Activated effector memory CD4-positive, alpha-beta T cell treated with anti-CD3 and anti-CD28 coated beads, Interleukin-2, amount 50 U/mL, for 16 hours (primary cell): ENCODE measurements around the gene TMEM170B.
"Not testable (repeated sequence)": the region's sequence is repeated elsewhere in the genome, so short reads cannot be mapped to it uniquely, and the experiment has no call there.

Source experiments
- DNase-seq: peaks from one replicate; pipeline ENCODE4 v3.0.0-alpha.2; 2020

The TMEM170B gene

DNA sequence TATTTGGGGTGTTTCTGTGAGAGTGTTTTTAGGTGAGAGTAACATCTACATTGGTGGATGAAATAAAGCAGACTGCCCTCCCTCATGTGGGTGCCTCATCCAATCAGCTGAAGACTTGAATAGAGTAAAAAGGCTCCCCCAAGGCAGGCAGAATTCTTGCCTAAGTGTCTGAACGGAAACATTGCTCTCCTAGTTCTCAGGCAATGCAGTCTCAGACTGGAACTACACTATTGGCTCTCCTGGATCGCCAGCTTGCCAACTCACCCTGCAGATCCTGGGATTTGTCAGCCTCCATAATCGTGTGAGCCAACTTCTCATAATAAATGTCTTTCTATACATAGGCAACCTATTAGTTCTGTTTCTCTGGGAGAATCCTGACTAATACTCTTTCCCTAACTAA is 5.5 kb upstream of the TMEM170B start:
- DNase-seq = no peak

DNA sequence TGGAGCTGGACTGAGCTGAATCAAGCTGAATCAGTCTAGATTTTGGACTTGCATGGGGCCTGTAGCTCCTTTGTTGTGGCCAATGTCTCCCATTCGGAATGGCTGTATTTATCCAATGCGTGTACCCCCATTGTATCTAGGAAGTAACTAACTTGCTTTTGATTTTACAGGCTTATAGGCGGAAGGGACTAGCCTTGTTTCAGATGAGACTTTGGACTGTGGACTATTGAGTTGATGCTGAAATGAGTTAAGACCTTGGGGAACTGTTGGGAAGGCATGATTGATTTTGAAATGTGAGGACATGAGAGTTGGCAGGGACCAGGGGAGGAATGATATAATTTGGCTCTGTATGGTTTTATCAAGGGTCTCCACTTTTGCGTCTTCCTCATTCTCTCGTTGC is 3.0 kb upstream of the TMEM170B start:
- DNase-seq = no peak

DNA sequence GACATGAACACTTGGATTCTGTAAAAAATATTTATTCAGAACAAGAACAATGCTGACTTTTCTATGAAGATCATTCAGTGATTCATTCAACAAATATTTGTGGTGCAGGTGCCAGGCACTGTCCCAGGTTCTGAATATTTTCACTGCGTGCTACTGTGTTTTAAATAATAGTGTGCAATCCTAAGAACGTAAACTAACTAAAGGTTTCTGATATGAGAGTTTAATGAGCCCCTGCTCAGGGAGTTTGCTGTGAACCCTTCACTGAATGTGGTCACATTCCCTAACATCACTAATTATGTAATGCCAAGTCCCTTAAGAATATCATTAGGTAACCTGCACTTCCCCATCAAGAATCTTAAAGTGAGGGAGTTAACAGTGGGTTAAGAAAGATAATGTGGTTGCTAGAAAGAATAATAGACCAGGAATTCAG is 1.7 kb upstream of the TMEM170B start:
- DNase-seq = no peak

DNA sequence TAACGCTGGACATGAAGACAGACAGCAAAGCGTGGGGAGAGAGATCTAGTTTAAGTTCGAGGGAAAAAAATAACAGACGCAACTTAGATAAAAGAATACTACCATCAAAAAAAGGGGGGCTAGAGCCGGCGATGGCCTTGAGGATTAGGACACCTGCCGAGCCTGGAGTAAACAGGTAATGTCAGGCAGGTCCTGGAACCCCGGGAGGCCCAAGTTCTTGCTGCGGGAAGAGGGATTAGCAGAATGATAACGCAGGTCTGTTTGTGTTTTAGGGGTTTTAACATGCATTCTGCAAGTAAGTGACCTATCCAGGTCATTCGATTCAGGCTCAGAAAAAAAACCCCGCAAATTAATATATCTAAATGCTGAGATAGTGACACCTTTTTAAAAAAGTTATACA is 754 bp upstream of the TMEM170B start:
- DNase-seq = no peak

DNA sequence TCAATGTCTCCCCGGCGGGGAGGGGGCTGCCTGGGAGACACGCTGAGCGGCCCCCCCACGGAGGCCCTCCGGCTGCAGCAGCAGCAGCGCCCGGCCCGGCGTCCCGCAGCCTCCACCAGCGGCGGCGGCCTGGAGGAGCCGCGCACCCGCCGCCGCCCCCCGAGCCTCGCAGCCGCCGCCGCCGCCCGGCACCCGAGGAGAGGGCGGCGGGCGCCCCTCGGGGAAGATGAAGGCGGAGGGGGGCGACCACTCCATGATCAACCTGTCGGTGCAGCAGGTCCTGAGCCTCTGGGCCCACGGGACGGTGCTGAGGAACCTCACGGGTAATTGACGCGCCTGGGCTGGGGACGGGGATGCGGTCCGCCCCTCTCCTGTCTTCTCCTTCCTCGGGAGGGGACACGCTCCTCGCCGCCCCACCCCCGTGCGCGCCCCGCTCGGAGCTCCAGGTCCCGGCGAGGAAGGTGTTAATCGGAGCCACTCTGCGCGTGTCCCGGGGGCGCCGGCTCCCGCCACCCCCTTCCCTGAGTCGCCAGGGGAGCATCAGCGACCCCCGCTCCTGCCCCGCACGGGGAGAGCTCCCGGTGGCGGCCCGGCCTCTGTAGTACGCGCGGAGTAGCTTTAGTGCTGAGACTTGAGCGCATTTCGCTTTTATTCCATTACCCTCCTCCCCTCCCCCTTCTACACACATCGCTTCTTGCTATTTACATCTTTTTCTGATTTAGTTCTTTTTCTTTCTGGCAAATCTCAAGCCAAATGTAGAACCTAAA is 686 bp downstream of the TMEM170B start:
- DNase-seq = peak; percentile 71

DNA sequence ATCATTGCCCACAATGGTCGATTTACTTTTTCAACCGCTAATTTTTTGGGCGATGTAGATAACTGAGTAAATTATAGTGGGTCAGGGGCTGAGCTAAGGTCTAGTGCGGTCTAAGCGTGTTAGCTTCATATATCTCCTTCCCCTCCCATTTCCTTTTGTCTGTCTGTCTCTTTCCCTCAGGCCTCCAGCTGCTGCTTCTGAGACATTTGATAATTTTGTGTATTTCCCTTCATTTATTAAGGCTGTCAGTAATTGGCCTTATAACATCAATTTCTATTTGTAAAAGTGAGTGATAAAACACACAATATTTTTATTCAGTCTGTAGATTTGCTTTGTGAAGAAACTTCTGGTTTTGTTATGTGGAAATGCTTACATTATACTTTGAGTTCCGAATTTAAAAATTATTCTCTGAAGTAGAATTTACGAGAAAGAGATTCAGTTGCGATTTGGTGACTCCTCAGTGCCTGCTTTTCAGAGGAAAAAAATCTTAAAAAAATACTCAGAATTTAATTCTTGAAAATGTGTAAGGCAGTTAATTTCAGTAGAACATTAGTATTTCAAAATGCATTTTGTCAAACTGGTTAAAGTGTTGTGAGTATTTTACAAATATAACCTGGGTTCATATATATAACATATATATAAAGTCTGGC is 1.4 kb downstream of the TMEM170B start:
- DNase-seq = no peak

DNA sequence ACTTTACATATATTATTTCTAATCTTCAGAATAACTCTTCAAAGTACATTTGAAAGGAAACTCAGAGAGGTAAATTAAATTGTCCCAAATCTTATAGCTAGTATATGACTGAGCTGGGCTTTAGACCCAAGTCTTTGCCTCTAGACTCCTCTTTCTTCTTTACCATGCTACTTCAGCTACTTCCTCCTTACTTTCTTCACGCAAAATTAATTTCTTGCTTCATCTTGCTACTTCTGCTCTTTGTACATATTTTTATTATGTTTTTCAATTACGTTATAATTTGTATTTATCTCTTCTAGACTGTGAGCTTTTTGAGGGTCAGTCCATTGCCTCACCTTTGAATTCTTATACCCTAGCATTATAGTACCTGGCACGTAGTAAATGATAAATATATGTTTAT is 5.3 kb downstream of the TMEM170B start:
- no peak for DNase-seq

DNA sequence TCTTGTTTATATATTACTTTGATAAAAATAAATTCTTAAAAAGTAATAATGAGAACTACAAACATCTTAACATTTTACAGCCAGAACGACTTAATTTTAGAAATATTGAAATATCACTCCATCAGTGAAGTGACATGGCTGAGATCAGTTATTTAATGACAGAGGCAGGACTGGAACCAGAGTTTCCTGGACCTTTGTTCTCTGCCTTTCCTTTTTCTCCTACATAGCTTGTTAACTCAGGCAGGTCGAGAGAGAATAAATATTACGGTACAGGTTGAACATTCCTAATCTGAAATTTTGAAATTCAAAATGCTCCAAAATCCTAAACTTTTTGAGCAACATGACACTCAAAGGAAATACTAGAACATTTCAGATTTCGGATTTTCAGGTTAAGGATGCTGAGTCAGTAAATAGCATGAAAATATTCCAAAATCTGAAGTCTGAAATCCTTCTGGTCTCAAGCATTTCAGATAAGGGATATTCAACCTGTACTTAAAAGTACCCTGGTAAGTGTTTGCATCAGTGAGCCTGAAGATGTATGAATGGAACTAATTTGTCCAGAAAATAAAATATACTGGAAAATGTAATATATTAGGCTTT is 6.5 kb downstream of the TMEM170B start:
- DNase-seq = no peak

DNA sequence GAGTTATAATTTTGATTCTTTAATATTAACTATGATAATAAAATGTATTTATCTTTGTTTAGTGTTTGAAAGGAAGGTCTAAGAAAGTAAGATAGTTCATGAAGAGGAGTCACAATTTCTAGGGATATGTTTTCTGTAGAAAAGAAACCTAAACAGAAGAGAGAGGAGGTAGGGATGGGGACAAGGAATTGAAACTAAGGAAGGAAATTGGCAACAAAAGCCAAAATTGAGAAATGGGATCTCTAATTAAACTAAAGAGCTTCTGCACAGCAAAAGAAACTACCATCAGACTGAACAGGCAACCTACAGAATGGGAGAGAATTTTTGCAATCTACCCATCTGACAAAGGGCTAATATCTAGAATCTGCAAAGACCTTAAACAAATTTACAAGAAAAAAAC is 10.3 kb downstream of the TMEM170B start:
- DNase-seq = not testable (repeated sequence)

DNA sequence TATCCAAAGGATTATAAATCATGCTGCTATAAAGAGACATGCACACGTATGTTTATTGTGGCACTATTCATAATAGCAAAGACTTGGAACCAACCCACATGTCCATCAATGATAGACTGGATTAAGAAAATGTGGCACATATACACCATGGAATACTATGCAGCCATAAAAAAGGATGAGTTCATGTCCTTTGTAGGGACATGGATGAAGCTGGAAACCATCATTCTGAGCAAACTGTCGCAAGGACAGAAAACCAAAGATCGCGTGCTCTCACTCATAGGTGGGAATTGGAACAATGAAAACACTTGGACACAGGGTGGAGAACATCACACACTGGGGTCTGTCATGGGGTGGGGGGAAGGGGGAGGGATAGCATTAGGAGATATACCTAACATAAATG is 11.0 kb downstream of the TMEM170B start:
- DNase-seq = not testable (repeated sequence)

DNA sequence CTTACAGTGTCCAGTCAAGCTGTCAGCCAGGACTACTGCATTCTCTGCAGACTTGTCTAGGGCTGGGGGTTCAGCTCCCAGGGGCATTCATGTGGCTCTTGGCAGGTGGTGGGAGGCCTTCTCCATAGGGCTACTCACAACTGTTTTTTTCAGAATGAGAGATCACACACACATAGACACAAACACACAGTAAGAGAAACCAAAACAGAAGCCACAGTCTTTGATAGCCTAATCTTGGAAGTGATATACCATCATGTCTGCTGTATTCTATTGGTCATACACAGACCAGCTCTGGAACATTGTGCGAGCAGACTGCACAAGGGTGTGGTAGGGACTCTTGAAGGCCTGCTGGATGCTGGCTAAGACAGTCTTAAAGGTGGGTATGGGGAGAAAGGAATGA is 13.5 kb downstream of the TMEM170B start:
- DNase-seq = no peak

DNA sequence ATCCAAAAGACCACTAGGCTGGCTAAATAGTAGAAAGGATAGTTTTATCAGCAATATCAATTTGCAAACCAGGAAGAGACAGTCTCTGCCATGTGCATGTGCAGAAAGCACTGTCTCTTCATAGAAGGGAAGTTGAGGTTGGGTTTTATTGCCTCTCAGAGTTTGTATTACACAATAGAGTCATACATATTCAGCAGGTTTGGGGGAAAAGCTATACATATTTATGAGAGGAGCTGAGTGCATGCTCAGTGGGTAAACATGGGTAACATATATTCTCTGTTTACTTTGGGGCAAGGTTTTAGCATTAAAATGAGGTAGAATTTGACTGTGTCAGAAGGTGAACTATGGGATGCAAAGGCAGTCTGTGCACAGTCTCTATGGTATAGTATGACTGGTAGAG is 14.9 kb downstream of the TMEM170B start:
- no peak for DNase-seq

DNA sequence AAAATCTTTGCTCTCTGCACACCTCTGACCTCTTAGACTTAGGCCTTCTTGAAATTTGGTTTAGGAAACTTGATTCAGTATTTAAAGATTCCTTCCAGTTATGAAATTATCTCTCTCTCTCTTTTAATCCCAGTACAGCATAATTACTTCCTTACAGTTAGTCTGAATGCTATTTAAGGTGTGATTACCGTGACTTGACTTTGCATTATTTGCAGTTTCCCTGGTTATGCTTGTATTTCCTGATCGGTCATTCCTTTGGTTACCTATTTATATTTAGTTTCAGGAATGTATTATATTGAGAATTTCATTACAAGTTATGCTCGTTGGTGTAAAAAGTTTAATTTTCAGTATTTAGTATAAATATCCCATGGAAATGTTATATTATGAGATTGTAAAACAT is 16.3 kb downstream of the TMEM170B start:
- no peak for DNase-seq

DNA sequence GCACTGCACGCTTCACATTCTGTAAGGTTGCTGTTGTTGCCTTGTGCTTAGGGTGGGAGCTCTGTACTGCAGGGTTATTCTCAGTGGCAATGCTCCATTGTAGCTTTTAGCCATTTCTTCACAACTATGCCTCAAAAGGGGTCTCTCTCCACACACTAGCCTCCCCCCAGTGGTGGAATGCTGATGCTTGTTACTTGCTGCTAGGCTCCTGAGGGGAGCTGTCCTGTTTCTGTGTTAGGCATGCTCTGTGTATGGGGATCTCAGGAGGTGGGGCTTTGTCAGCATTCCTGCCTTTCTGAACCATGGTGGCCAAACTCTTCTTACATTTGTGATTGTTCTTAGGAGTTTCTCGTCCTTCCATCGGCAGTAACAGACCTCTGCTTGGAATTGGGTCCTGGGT is 18.8 kb downstream of the TMEM170B start:
- no peak for DNase-seq

DNA sequence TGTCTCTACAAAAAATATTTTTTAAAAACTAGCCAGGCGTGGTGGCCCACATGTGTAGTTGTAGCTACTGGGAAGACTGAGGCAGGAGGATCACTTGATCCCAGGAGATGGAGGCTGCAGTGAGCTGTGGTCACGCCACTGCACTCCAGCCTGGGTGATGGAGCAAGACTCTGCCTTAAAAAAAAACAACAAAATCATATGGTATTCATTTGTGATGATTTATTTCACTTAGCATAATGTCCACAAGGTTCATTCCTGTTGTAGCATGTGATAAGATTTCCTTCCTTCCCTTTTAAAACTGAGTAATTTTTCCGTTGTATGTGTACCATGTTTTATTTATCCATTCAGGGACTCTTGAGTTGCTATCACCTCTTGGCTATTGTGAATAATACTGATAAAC is 26.2 kb downstream of the TMEM170B start:
- DNase-seq = no peak

DNA sequence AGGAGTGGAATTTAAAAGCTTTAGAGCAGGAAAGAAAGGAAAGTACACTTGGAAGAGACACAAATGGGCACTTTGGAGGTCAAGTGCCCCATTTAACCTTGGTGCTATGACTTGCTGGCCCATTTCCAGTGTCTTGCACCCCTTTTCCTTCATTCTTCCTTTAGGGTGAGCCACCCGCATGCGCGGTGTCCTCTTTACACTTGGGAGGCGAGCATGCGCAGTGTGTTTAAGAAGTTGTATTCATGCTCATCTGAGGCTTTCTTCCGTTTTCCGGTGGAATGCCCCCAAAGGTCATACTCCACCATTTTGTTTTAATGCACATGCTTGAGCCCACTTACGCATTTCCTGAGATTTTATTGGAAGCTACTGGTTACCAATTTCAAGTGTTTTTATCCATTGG is 29.1 kb downstream of the TMEM170B start:
- no peak for DNase-seq

DNA sequence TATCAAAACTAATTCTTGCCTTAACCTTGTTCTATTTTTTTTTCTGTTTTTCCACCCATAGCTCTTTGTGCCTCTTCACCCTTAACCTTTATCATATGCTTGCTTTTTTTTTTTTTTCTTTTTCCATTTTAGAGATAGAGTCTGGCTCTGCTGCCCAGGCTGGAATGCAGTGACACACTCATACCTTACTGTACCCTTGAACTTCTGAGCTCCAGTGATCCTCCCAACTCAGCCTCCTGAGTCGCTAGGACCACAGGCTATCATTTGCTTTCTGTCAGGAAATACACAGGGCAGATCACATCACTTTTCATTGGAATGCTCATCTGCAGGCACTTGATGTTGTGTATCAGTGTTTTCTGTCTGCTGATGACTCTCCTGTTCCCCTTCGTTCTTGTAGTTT is 33.5 kb downstream of the TMEM170B start:
- DNase-seq = no peak

DNA sequence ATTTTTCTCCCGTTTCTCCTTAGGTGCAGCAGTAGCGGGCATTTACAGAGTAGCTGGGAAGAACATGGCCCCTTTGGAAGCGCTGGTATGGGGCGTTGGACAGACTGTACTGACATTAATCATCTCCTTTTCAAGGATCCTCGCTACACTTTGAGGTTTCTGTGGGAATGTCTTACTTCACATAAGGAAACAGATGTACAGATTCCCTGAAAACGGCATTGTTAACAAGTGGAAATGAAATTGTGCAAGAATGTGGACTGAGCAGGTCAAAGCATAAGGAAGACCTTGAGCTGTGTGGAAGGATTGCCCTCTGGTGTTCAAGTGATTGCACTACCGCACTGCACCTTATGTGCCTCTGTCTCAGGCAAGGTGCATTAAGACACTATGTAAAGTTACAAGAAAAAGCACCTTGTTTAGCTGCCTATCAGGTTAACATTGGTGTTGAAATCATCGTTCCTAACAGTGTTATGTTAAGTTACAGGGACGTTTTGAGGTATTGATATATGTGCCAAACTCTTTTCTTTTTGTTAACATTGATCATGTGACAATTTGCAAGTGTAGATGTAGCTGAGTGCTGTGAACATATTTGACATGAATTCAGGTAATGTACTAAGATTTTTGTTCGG is 38.0 kb downstream of the TMEM170B start:
- peak; percentile 72 for DNase-seq

DNA sequence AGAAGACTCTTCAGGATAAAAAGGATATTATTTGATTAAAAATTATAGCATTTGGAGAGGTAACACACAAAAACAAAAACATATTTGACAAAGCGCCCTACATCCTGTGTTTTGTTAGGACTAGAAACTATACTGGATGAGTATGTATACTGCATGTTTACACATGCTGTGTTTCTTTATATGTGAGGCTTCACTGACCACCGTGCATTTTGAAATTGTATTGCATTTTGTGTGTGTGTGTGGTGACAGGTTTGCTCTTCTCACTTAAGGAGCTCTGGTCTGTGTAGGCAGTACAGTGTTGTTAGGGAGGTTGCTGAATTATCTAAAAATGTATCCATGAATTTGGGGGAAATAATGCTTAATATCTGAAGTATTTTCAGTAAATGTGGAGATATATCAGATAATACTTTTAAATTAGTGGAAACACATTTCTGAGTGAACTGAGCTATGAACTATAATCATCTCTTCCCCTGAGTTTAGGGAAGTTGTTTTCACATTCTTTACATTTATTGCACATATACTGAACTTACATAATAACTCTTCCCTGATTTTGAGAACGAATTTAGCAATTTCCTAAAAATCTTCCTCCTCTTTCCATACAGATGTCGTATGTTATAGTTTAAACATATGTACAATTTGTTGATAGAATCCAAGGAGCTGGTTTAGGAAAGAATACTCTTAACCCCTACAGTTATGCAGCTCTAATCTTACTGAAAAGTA is 43.3 kb downstream of the TMEM170B start:
- DNase-seq = no peak

DNA sequence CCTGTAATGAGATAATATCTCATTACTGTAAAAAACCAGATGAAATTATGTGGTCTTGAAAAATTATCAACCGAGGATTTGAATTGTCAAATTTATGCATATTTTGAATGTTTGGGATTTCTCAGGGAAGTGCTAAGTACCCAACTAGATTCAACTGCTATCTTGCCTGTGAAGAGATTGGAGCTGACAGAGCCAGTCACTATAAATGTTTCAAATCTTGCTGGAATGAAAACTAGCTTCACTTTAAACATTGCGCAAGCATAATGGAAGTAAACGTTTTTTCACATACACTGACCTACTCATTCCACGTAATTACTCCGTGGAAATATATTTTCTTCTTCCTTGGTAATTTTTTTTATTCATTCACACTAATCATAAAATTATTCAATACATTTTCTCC is 46.7 kb downstream of the TMEM170B start:
- no peak for DNase-seq

DNA sequence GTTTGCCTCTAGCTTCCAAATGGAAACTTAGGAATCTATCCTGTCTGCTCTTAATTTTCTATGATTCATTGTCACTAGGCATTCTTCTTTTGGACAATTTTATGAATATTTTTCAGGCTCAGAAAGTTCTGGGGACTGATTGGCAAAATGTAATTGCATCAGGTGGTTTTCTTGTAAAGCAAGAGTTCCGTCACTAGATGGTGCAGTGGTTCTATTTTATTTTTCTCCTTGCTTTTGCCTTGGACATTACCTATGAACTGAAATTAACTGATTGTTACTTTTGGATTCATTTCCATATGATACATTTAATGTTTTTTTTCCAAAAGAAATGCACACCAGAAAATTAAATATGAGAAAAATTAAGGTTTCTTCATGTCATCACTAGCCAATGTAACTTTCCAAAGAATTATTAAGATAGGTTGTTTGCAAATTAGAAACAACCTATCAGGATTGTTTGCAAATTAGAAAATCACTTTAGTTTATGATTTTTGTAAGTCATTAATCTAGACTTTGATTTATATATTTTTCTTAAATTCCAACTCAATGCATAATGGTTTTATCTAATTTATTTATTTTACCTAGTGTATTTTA is 48.0 kb downstream of the TMEM170B start:
- no peak for DNase-seq

DNA sequence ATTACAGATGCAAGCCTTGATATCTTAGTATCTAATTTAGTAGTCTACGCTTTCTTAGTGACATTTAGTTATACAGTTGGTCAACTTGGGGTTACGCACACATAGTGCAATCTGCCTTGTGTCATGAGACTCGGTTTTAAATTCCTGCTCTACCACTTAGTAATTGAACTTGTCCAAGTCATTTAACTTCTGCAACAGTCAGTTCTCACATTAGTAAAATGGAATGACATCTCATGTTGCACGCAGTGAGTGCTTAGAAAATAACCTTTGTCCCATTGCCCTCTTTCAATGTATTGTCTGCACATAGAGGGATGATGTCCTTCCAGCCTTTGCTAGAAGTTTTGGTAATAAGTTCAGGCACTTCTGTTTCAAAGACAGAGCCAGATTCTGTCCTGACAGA is 48.6 kb downstream of the TMEM170B start:
- no peak for DNase-seq

DNA sequence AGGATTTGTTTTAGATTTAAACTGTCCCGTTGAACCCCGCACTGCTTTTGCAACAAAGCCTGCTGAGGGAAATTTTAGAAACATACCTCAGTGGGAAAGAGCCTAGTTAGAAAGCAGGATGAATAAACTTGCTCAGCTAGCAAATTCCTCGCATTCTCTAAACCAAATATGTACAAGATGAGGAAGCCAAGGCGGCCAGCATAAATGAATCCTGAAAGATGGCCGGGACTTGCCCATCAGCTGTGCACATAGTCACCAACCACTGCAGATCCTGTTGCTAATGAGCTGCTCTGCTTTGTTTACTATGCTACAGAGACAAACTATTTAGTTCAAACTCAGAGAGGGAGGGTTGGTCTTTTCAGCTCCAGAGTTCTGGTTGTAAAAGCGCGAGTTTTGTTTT is 49.0 kb downstream of the TMEM170B start:
- DNase-seq = no peak
